Measurements from ENCODE around the gene HSPA12A.

Gene HSPA12A

DNA sequence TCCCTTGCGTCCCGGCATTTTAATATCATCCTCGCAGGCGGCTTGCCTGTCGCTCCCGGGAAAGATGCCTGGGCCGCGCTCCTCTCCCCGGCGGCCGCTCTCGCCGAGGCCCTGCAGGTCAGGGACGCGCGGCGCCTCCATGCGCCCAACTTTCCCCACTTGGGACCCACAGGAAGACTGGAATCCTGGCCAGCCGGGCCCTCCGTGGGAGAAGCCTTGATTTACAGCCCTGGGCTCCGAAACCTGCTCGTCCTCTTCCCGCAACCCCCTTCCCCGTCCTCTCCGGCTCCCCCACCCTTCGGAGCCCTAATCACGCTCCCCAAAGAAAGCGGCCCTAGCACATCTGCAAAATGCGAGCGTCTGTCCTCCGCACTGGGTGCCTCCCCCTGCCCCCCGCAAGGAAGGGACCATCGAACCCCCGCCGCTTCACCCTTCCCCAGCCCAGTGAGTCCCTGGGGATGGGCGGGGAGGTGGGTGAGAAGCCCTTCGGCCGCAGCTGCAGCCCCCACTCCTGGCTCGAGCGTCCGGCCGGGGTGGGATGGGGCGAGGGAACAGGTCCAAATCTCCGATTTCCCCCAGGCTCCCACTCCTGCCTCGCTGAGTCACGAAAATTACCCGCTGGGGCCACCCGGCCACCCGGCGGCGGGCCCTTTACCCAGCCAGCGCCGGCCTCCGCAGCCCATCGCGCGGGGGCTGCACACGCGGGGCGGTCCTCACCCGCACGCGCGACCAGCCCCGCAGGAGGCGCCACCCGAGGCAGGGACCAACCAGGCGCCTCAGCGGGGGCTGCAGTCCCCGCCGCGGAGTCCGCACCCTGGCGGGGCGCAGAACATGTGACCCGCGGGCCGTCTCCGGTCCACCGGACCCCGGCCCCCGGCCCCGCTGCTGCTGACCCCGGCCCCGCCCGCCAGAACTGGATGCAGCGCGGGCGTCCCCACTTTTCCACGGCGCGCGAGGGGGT is 695 bp downstream of the HSPA12A start:
- DNase-seq, result no peak

DNA sequence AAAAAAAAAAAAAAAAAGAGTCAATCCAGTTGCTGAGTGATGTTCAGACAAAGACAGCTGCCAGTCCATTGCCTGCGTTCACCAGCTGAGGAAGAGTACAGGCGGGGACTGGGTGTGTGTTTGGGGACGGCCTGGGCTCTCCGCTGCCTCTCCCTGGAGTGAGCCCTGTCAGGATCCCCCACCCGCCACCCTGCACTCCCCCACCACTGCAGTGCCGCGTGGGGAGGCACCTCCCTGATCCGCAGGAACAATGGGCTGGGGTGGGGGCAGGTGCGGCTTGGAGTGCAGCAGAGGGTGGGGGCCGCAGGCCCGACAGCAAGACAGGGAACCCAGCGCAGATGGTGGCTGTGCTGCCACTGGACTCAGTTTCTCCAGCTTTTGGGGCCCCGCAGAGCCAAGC is 1.4 kb downstream of the HSPA12A start:
- no peak for DNase-seq

DNA sequence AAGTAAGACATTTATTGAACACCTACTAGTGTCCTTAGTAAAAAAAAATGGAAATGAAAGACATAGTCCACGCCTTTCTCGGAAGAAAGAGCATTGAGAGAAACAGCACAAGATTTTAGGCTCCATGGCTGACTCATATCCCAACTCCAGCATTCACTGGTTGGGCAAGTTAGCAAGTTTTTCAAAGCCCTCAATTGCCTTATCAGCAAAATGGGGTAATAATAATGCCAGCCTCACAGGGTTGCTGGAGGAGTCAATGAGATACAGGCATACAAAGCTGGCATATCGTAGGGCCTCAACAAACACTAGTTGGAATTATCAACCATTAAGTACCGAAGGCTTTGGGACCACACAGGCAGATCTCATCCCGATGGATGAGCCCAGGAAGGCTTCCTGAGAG is 4.0 kb downstream of the HSPA12A start:
- no peak for DNase-seq

DNA sequence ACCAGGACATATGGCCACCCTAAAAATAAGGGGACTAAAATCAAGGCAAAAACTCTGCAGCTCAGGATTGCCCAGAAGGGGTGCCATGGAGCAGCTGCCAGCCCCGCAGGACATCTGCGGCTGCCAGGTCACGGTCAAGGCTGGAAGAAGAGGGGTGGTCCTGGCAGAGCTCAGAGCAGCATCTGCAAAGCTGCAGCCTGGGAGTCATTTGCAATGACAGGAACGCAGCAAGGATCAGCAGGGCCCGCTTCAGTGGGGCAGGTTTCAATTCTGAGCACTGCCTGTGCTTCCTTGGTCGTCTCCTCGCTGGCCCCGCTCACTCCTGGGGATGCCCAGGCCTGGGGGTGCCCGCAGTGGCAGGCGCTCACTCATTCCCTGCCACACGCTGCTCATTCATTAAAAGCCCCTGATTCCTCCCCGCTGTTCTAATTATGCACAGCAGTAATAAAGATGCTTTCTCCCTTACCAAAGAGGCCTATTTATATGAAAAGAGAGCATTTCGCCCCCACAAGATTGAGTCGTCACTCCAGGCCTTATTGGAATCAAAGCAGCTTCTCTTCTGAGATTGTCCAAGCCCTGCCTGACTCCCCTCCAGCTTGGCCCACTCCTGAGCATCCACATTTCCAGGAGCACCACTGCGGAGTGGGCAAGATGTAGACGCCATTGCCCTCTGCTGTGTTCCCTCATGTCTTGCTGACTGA is 4.6 kb downstream of the HSPA12A start:
- DNase-seq, result no peak

DNA sequence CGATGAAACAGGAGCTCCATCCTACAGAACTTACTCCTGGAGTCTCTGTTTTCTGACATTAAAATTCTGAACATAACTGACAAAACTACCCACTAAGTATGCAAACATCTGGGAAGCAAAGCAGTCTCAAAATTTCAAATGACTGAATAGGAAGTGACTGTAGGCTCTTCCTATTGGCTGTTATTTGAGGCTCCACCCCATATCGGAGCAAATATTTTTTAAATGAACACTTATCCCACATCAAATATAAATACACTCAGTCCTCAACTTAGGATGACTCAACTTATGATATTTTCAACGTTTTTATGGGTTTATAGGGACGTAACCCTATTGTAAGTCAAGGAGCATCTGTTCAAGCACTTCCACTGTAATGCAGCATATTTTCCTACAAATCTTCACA is 8.8 kb downstream of the HSPA12A start:
- no peak for DNase-seq

DNA sequence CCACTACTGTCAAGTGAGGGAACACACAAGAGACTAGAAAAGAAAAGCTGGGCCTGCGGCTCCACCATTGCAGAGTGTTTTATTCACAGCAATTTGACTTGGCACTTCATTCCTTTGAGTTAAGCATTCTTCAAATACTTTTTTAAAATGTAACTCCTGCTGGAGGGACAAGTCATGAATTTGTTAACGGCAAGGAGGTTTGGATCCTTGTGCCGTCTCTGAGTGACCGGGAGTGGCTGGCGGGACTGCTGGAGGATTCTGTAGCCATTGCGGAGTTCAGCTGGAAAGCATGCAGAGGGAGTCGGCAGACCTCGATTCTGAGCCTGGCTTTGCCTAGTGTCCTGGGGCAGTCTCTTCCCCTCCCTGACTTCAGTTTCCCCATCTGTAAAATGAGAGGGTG is 9.8 kb downstream of the HSPA12A start:
- no peak for DNase-seq

DNA sequence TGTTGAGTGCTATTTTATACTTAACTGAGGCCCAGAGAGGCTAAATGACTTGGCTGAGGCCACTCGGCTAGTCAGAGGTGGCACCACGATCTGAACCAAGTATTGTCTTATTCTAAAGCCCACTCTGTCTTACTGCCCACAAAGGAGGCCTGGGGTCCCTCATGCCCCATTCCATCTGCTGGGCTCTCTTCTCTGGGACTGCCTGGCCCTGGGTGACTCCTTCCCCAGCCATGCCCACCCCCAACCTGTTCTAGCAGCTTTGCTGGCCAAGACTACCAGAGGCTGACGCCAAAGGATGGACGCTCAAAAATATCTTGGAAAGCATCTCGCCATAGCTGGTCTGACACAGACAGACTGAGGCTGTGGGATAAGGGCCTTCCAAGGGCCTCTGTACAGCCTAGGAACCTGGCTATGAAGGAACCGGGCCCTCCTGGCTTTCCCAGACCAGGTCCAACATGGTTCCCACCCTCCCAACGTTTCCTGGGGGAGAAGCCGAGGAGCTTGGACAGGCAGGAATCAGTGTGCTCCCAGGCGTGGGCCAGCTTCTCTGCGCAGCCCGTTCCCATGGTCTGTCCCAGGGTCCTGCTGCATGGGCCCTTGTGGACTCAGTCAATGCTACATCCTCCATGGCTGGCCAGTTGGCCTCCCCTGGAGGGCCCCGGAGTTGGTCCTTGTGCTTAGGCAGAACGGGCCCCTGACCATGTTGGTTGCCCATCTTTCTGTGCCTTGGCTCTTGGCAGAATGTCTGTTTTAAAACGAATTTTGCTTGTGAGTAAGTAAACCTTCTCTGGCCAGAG is 11.7 kb downstream of the HSPA12A start:
- DNase-seq, result no peak

DNA sequence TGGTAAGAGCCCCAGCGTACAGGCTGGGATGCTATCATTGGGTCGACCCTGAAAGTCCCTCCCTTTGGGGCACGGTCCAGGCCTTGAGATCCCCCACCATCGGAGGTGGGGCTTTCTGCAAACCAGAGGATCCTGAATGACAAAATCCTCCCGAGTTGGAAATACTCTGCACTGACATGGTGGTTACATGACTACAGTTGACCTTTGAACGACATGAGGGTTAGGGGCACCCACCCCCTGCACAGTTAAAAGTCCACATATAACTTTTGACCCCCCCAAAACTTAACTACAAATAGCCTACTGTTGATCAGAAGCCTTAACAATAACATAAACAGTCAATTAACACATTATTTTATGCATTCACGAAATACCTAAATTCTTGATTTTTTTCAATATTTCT is 13.1 kb downstream of the HSPA12A start:
- DNase-seq, result no peak

DNA sequence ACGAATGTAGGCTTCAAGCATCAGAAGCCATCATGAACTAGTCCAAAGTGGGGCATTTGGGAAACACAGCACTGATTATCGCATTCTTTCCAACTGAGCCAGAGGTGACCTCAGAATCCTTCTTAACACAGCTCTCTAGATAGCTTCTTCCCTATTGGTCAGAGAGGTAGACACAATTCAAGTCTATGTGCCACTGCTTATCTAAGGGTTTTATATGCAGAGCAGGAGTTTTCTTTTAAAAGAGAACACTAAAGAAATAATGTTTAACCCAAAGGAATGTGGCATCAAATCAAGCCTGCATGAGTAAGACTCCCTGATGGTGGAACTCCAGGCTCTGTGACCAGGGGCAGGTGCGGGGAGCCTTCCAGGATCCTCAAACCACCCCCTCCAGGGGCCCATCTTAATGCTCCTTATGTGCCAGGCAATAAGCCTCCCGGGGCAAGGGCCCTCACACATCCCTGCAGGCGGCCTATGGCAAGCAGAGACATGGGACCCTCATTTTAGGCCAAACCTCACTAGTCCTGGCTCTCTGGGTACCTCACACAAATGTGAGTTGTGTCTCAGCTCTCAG is 13.8 kb downstream of the HSPA12A start:
- no peak for DNase-seq

DNA sequence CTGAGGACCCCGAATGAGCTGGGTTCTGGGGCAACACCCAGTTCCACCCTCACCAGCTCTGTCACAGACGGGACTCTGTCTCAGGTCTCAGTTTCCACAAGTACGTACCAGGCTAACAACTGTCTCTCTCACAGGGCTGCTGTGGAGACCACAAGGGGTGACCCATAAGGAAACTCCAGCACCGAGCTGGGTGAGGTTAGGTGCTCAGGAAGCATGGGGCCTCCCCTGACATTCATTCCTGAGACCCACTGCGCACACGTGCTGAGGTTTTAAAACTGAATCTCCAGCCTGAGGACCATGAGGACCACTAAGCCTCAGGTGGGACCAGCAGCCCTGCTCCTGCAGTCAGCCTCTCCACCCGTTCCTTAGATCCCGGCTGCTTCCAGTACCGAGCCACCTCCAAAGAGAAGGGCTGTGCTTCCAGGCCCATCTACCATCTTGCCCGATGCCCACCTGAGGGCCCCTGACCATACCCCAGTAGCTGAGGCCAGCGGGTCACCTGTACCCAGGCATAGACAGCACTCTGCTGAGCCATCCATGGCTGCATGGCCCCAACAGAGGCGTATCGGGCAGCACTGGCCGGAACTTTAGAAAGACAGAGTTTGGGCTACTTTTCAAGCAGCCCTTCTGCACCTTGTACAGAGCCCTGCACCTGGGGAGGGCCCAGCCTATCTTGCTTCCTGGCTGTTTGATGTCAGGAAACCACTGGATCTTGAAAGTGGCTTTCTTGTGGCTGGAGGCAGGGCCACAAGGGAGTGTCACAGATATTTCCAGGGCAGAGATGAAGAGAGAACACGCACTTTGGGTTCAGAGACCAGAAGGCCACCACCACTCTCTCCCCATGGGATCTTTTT is 18.7 kb downstream of the HSPA12A start:
- peak in 1 of 2 experiments; percentile 16 for DNase-seq

DNA sequence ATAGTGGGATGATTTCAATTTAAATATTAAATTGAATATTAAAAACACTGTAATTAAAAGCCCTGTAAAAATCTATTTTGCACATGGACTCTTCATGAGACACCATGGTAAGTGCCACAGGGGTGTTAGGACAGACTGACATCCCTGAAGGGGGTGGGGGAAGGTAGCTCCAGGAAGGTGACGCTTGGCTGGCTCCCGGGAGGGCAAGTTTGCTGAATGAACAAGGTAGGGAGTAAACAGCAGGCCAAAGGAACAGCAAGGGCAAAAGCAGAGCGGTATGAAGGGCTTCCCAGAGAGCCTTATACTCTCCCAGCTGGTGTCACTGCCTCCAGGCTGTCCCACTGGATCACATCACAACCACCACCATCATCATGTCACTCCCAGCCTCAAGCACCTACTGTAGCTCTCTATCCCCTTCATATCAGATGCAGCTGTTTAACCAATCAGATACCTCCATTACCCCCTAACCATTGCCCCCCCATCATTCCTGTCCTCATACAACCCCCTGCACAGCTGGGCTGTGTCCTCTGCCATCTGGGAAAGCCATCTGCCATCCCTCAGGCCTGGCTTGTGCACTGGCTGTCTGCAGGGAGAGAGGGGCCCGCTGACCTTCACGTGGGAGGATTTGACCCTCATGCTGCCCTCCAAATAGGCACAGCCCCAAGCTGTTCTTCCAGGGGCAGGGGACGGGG is 19.5 kb downstream of the HSPA12A start:
- DNase-seq, result no peak

DNA sequence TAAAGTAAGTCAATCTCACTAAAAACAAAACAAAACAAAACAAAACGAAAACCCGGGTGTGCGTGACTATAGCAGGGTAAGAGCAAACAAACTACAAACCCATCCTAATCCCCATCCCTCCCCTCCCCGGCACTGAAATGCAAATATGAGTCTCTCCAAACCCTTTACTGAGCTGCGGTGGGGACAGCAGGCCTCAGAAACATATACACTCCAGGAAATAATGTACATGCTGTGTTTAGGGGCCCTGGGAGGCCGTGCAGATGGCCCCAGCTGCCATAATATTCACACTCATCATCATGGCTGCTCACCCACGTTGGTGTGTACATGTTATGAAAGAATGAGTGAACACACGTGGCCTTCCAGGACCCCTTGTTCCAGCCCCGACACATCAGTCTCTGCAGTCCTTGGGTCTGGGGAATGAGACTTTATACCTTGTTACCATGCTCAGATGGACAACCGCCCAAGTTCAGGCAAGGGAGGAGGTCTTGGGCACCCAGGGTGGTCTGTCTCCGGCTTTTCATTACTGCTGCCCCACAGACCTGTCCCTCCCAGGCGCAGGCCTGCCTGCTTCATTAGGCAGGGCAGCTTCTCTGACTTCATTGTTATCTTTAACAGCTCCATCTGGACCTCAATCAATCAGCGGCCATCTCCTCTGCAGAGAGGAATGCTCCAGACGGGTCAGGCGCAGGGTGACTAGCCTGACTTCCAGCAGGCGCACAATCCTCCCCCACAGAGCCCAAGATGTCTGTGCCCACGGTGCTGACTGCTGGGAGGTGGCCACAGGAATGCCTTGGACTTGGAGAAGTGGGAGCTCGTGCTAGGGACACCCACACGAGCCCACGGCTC is 20.6 kb downstream of the HSPA12A start:
- DNase-seq, result no peak

DNA sequence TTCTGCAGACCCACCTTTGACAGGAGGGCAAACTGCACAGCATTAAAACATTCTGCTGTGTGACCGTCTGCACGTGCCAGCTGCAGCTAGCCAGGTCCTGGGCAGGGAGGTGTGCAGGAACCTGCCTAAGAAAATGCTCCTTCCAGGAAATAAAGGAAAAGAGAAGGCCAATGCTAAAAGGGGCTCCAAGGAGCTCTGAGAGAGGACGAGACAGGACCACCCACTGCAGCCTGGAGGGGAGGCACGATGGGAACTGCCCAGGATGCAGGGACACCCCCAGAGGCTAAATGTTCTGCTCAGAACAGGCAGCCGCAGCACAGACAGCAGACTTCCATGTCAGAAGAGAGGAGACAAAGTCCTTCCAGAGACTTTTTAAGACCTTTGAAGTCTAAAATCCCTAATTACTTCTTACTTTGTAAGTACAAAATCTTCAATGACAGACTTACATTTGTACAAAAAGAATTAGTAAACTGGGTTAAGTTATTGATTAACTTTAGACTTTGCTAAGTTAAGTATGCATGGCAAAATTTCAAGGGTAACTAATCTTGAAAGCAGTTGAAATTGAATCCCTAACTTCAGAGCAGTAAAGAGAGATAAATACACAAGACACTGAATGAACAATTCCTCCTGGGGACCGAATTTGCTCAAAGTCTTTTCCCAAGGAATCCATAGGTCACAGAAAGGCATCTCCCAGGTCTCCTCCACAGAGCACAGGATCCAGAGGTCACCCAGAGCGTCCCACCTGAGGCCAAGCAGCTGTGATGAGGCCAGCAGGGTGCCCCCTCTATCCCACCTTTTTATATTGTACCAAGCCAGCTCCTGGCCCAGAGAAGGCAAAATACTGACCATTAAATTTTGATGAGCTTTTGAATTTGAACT is 21.5 kb downstream of the HSPA12A start:
- no peak for DNase-seq

DNA sequence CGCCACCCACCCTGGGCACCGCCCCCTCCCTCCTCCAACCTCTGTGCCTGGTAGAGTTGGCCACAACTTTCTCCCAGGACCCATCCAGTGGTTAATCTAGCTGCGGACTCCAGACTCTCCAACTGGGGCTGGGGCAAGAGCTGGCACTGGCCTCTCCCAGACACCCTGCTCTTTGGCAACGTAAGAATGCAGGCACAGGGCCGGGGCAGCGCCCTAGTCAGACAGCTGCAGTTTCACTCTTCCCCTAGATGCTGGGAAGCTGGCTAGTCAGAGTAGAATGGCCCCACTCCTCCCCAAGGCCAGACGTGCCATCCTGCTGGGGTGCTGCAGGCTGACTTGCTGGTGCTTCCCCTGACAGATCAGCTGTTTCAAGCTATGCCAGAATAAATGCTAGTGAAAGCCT is 22.1 kb downstream of the HSPA12A start:
- no peak for DNase-seq

DNA sequence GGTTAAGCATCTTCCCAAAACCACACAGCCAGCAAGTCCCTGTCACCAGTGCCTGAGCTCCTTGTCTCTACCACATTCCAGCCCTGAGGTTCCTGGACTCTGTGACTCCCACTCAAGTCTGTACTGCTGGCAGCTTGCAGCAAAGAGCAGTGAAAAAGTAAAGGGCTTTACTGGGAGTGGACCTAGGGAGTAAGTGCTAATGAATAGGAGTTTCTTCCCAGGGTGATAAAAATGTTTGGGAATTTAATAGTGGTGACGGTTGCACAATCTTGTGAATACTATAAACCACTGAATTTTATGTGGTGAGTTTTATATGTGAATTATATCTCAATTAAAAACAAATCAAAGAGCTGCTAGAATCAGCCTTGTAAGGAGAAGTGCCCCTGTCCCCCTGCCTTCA is 22.6 kb downstream of the HSPA12A start:
- DNase-seq, result no peak

DNA sequence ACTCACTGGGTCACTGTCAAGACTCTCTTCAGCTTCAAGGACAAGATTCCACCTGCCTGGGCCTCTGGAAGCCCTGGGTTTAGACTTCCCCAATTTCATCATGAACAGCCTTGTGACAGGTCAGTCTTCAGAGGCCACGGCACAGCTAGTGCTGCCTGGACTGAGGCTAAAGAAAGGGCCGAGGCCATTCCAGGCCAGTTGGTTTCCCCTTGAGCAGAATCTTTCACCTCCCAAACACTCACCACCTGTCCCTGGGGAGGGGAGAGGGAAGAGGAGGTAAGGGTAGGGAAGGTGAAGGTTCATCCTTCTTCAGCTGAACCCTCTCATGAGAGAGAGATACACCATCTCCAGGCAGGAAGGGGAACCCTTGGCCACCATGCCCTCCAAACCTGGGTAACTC is 24.3 kb downstream of the HSPA12A start:
- no peak for DNase-seq

DNA sequence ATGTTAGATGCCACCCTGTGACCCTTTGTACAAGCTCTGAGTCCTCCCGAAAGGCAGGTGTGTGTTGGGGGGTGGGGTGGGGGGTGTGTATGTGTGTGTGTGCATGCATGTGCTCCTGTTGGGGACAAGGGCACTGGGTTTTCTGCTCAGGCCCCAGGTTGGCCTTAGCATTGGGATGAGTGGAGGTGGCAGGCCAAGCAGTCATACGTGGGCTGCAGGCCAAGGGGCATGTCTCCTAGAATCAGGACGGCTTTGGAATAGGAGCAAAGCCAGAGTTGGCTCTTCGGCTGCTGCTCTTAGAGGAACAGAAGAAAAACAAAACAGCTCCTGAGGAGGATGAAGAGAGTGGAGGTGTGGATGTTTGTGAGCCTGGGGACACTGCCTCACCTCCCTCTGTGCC is 26.0 kb downstream of the HSPA12A start:
- no peak for DNase-seq

DNA sequence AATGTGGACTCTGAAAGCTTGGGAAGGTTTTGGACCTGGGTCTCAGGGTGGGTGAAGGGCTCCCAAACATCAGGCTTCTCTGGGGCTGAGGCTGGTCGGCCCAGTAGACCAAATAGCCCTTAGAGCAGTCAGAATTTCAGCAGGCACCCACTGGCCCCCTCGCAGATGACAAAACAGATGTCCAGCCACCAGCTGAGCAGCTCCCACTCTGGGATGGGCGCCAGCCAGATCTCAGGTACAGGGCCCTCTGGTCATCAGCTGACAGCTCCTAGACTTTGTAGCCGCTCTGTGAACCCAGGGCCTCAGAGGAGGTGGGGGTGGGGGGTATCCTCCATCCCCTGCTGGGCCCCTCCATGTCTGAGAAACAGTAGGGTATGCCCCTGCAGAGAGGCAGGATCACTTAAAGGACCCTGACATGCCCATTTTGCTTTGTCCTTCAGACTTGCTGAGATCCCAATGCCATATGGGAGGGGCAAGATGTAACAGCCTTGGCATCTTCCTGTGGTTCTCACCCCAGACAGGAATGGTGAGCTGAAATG is 26.5 kb downstream of the HSPA12A start:
- DNase-seq, result no peak

DNA sequence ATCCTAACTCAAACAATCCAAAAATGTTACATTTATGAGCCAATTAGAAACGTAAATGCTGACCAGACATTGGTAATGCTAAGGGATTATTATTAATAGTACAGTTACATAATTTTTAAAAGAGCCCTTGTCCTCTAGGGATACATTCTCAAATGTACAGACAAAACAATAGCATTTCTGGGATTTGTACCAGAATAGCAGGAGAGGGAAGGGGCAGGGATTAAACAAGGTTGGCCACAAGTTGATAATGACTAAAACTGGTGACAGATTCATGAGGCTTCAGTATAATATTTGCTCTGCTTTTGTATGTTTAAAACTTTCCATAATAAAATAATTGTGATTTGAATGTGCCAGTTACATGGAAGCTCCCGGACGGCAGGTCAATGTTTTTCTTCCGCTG is 27.0 kb downstream of the HSPA12A start:
- DNase-seq, result no peak
